Mesodermal cell (in vitro differentiated cells): ENCODE results near the gene C19orf47.

Experiments used
- H3K27ac ChIP-seq: 2 replicates; pipeline ENCODE4 v1.7.0; 2013; ENCODE audit warnings: mild to moderate bottlenecking, low read depth, low read length, moderate library complexity; ENCODE audit not compliant: severe bottlenecking
- H3K36me3 ChIP-seq: 2 replicates; pipeline ENCODE4 v1.7.1; 2013; ENCODE audit warnings: mild to moderate bottlenecking, low read length, moderate library complexity; ENCODE audit not compliant: control insufficient read depth, insufficient read depth
- H3K4me1 ChIP-seq: one replicate; pipeline ENCODE4 v1.7.1; 2013; ENCODE audit warnings: mild to moderate bottlenecking, low read length; ENCODE audit not compliant: insufficient read depth, control insufficient read depth, poor library complexity, severe bottlenecking
- H3K4me3 ChIP-seq: 2 replicates; pipeline ENCODE4 v1.7.0; 2013; ENCODE audit warnings: low read length, control low read depth, mild to moderate bottlenecking; ENCODE audit not compliant: insufficient read depth, poor library complexity, severe bottlenecking; ENCODE audit errors: extremely low read depth
- H3K9me3 ChIP-seq: 2 replicates; pipeline ENCODE4 v1.7.1; 2013; ENCODE audit warnings: mild to moderate bottlenecking, low read length, moderate library complexity; ENCODE audit not compliant: control insufficient read depth
- WGBS, 2 experiments: methylation state at CpG; one replicate each; pipeline ENCODE4 v1.1.5; 2013; ENCODE audit warnings: missing lambda C conversion rate in 2 of 2; ENCODE audit not compliant: insufficient coverage in 2 of 2; 5-methylcytosine and 5-hydroxymethylcytosine counted together

C19orf47 gene

GRCh38 chr19:40389404-40390083 lies 41.3 kb upstream of the C19orf47 start:
- no peaks in the 10 kb centered on the region for H3K36me3 ChIP-seq
- no peak overlapping the region for H3K4me3 ChIP-seq
- H3K27ac ChIP-seq, result no peak overlapping the region
- 96% methylated on average over 28 to 32 of the region's 33 CpGs for WGBS, 2 experiments
- H3K9me3 ChIP-seq, result no peaks in the 10 kb centered on the region
- no peaks in the 10 kb centered on the region for H3K4me1 ChIP-seq

- no peaks in the 10 kb centered on the region for H3K4me1 ChIP-seq
- no peaks in the 10 kb centered on the region for H3K9me3 ChIP-seq
- H3K27ac ChIP-seq, result no peak overlapping the region
- no peaks in the 10 kb centered on the region for H3K36me3 ChIP-seq
- WGBS, 2 experiments, result 78 to 100% methylated on average over 3 of the region's 3 CpGs
- no peak overlapping the region for H3K4me3 ChIP-seq
Measured at GRCh38 chr19:40388481-40388880, 40.3 kb upstream of the C19orf47 start.

GRCh38 chr19:40387155-40387554 lies 39.0 kb upstream of the C19orf47 start:
- no peak overlapping the region for H3K4me3 ChIP-seq
- H3K27ac ChIP-seq, result no peak overlapping the region
- 89 to 93% methylated on average over 10 of the region's 10 CpGs for WGBS, 2 experiments
- H3K4me1 ChIP-seq, result no peaks in the 10 kb centered on the region
- no peaks in the 10 kb centered on the region for H3K9me3 ChIP-seq
- H3K36me3 ChIP-seq, result no peaks in the 10 kb centered on the region

- Histone ChIP-seq H3K9me3 (no peaks in the 10 kb centered on the region), H3K36me3 (peaks cover 8% of the 10 kb centered on the region), H3K4me3 (no peak overlapping the region), H3K4me1 (no peaks in the 10 kb centered on the region), H3K27ac (no peak overlapping the region)
- 93 to 96% methylated on average over 28 of the region's 28 CpGs for WGBS, 2 experiments
Measured at GRCh38 chr19:40383668-40384248, 35.6 kb upstream of the C19orf47 start.

- no peak overlapping the region for H3K27ac ChIP-seq
- no peak overlapping the region for H3K4me3 ChIP-seq
- no peaks in the 10 kb centered on the region for H3K4me1 ChIP-seq
- H3K36me3 ChIP-seq, result peaks cover 22% of the 10 kb centered on the region
- no peaks in the 10 kb centered on the region for H3K9me3 ChIP-seq
- WGBS, 2 experiments, result 80 to 88% methylated on average over 2 to 3 of the region's 3 CpGs
Measured at GRCh38 chr19:40381321-40381720, 33.1 kb upstream of the C19orf47 start.

- WGBS, 2 experiments, result 95% methylated on average over 33 to 35 of the region's 37 CpGs
- Histone ChIP-seq H3K9me3 (no peaks in the 10 kb centered on the region), H3K36me3 (peaks cover 24% of the 10 kb centered on the region), H3K4me3 (no peak overlapping the region), H3K4me1 (no peaks in the 10 kb centered on the region), H3K27ac (no peak overlapping the region)
Measured at GRCh38 chr19:40380199-40381037, 32.2 kb upstream of the C19orf47 start.

- WGBS, 2 experiments, result 95 to 97% methylated on average over 4 to 9 of the region's 11 CpGs
- no peak overlapping the region for H3K27ac ChIP-seq
- peaks cover 29% of the 10 kb centered on the region for H3K36me3 ChIP-seq
- H3K4me3 ChIP-seq, result no peak overlapping the region
- H3K9me3 ChIP-seq, result no peaks in the 10 kb centered on the region
- H3K4me1 ChIP-seq, result no peaks in the 10 kb centered on the region
Measured at GRCh38 chr19:40379446-40380198, 31.4 kb upstream of the C19orf47 start.

- Histone ChIP-seq H3K27ac (no peak overlapping the region), H3K9me3 (no peaks in the 10 kb centered on the region), H3K4me1 (no peaks in the 10 kb centered on the region), H3K4me3 (no peak overlapping the region), H3K36me3 (peaks cover 38% of the 10 kb centered on the region)
- 96 to 100% methylated on average over 2 of the region's 2 CpGs for WGBS, 2 experiments
Measured at GRCh38 chr19:40378509-40378908, 30.3 kb upstream of the C19orf47 start.

GRCh38 chr19:40377876-40378385 lies 29.7 kb upstream of the C19orf47 start:
- H3K9me3 ChIP-seq, result no peaks in the 10 kb centered on the region
- H3K27ac ChIP-seq, result no peak overlapping the region
- H3K4me1 ChIP-seq, result no peaks in the 10 kb centered on the region
- no peak overlapping the region for H3K4me3 ChIP-seq
- peaks cover 44% of the 10 kb centered on the region for H3K36me3 ChIP-seq
- WGBS, 2 experiments, result 94 to 95% methylated on average over 20 of the region's 25 CpGs

GRCh38 chr19:40376286-40376862 lies 28.2 kb upstream of the C19orf47 start:
- H3K36me3 ChIP-seq, result peaks cover 59% of the 10 kb centered on the region
- no peaks in the 10 kb centered on the region for H3K4me1 ChIP-seq
- WGBS, 2 experiments, result 96 to 98% methylated on average over 10 to 16 of the region's 17 CpGs
- H3K27ac ChIP-seq, result no peak overlapping the region
- no peak overlapping the region for H3K4me3 ChIP-seq
- H3K9me3 ChIP-seq, result no peaks in the 10 kb centered on the region
